HG03135 (cell line): ENCODE results near the gene POMT2.
"Not testable (repeated sequence)": the region's sequence is repeated elsewhere in the genome, so short reads cannot be mapped to it uniquely, and the experiment has no call there.

ENCODE experiments used
- ATAC-seq: cut with Tn5 transposase; IDR thresholded peaks from one replicate; pipeline ENCODE4 v1.9.1; 2021; ENCODE audit warnings: mild to moderate bottlenecking, moderate library complexity; ENCODE audit not compliant: unreplicated experiment

Gene POMT2

GRCh38 chr14:77302926-77303325, 17.8 kb downstream of the POMT2 start:
- no peak for ATAC-seq

GRCh38 chr14:77301103-77301502, 19.6 kb downstream of the POMT2 start:
- no peak for ATAC-seq

GRCh38 chr14:77299771-77300170, 20.9 kb downstream of the POMT2 start:
- ATAC-seq = no peak

GRCh38 chr14:77296906-77297305, 23.8 kb downstream of the POMT2 start:
- no peak for ATAC-seq

DNA sequence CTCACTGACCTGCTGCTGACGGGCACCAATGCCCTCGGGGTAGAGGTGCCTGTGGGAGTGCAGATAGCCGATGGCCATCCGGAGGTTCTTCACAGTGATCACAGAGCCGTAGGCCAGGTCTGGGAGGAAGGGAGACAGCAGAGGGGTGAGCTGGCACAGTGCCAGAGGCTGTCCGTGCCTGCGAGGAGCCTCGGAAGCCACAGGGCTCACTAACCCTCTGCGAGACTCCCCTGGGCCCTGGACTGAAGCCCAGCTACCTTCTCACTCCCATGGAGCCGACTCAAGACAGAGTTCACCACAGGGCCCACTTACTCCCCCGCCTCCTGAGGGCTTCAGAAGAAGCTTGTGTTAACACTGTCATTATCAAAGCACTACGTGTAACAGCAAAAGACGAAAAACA, 24.5 kb downstream of the POMT2 start:
- ATAC-seq = no peak

- ATAC-seq = no peak
Measured at GRCh38 chr14:77290705-77291104, 30.0 kb downstream of the POMT2 start.

GRCh38 chr14:77286576-77286975, 34.1 kb downstream of the POMT2 start:
- ATAC-seq = no peak

DNA sequence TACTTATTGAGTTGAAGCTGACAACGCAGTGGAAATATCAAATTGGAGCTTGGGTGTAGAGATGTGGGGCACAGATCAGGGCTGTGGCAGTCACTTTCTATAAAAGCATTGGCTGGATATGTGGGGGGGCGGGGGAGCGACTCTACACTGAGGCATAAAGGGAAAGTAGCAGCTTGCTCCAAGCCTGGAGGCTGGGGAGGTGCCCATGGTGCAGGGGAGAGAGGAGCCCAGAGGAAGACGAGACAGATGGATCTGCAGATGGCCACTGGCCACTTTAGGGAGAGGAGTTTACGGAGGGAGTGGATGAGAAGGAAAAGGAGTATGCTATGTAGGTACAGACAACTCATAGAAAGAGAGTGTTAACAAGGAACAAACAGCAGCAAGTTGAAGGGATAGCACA, 36.2 kb downstream of the POMT2 start:
- no peak for ATAC-seq

GRCh38 chr14:77284066-77284465, 36.6 kb downstream of the POMT2 start:
- no peak for ATAC-seq

GRCh38 chr14:77281852-77282410, 38.8 kb downstream of the POMT2 start:
- ATAC-seq = no peak

GRCh38 chr14:77280921-77281320, 39.8 kb downstream of the POMT2 start:
- not testable (repeated sequence) for ATAC-seq

DNA sequence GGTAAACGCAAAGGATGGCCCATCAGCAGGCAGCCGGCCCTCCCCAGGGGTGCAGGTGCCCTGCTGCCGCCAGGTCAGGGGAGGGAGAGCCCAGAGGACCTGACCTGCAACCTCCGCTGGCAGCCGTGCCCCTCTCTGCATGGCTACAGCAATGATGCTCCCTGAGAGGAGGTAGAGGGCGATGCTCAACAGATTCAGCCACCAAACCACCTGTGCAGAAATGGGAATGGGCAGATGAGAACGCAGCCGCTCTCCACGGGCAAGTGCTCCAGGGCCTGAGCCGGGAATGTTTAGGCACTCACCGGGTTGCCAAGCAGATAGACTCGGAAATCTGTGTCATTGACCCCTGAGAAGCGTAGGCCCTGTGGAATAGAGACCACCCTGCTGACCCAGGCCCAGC, 41.0 kb downstream of the POMT2 start:
- no peak for ATAC-seq

DNA sequence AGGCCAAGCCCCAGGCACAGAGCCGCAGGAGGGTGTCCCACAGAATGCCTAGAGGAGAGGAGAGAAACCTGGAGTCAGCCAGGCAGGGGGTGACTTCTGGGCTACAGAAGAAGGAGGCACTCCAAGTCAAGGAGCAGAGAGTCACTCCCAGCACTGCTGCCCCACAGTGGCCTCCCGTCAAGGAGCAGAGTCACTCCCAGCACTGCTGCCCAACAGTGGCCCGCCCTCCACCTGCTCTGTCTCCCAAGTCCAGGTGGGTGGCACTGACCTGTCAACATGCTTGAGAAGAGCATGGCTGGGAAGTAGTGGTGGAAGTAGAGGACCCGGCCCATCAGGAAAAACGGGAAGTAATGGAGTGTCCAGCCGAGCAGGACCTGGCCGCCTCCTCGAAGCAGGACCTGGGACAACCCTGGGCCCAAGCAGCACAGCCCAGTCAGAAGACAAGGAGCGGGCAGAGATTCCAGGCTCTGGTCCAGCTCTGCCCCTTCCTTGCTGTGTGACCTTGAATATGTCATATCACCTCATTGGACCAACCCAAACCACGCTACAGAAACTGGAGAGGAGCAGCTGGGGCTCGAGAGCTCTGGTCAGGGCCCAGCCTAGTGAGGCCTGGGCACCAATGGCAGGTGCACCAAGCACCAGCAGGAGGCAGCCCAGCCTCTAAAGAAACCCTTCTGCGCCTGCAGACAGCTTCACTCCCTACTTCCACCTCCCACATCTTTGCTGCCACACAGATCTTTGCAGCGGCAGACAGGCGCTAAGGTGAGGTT, 42.0 kb downstream of the POMT2 start:
- ATAC-seq = no peak

DNA sequence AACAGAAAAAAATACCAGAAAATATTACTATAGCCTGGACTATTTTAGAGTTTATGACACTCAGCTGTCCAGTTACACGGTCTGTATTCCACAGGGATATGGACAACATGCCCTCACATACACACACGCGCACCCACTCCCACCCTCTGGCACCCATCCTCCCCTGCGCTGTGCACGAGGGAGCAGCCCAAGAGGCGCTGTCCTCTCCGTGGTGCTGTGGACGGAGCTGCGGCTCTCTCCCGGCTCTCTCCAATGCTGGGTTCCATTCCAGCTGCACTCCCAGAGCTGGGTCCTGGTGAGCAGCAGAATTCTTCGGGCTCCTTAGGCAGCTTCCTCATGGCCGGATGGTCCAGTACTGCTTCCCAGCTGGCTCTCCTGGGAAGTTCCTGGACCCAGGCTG, 43.7 kb downstream of the POMT2 start:
- ATAC-seq = no peak

GRCh38 chr14:77276295-77276935, 44.3 kb downstream of the POMT2 start:
- ATAC-seq = no peak

DNA sequence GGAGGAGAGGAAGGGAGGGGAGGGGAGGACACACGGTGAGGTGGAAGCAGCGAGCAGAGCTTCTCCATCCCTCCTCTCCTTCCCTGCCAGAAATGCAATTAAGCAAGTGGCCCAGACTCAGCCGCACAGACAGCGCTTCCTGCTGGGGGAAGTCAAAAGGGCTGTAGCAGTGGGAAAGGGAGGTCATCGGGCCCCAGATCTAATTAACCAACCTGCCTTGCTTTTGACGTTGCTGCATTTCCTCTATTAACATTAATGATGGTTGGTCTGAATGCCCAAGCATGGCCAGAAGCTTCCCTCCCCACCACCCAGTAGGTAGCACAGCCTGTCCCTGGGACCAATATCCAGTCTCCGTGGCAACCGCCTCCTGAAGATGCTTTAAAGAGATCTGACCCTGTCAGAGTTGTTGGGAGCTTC, 45.1 kb downstream of the POMT2 start:
- no peak for ATAC-seq

GRCh38 chr14:77275041-77275580, 45.6 kb downstream of the POMT2 start:
- ATAC-seq = no peak

GRCh38 chr14:77273796-77274195, 46.9 kb downstream of the POMT2 start:
- ATAC-seq = no peak

DNA sequence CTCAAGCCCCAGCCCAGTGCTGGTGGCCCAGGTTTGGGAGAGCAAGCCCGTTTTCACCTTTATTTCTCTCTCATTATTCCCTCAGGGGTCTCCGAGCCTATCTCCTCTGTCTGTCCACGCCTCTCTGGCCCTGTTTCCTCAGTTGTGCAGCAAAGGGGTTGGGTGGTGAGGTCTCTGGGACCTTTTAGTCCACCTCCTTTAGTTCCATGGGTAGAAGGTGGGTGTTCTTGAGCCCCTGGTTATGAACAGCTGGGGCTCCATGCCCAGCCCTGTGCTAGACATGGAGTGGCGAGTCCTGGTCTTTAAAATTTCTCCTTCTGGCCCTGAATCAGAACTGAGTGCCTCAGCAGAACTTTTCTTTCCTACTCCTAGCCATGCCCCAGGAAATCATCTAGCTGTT, 48.4 kb downstream of the POMT2 start:
- ATAC-seq = no peak

DNA sequence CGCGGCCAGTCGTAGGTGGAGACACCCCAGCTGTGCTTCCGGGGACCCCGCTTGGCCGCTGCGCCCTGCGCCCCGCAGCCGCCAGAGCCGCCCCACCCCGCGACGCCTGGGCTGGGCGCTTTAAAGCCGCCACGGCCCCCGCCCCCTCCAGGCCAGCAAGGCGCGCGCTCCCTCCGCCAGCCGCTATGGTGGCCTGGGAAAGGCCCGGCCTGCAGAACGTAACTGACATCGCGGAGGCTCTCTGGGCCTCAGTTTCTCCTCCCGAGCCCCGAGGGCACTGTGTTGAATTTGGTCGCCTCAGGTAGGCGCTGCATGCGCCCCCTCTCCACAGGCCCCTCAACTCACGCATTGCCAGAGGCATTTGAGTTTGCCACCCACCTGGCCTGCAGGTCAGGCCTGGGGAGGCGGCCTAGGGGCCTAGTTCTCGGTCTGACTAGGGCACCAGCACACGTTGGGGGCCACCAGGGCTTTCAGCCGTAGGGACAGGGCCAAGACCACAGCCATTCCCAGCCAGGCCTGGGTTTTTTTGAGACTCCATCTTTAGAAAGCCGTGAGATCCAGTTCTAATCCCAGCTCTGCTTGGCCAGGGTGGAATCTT, 49.5 kb downstream of the POMT2 start, which contains the start of gene NGB:
Gene NGB, minus strand, starts transcription at position 94 of the 598 bp plus-strand sequence. CDS start 269 bp downstream, outside the sequence.
- no peak for ATAC-seq

- ATAC-seq = no peak
Measured at GRCh38 chr14:77270361-77271112, 50.1 kb downstream of the POMT2 start.
